BJ (cell line): ENCODE measurements around the gene FHIP1B. TPM values are rescaled to one million over a fixed set of nuclear protein-coding genes. Genes with fewer than 3 reads are reported as not detected.

Experiments used
- CTCF ChIA-PET: fragments of 350-600 bp; formaldehyde crosslinking; extraction: SDS; loops from one replicate; lab custom pipeline; 2021; ENCODE audit warnings: antibody characterized with exemption, inconsistent platforms; lab: Yijun Ruan, JAX
- POLR2A ChIA-PET: fragments of 300-600 bp; sonication (Branson Sonifier 250); formaldehyde crosslinking; extraction: SDS; loops from one replicate; lab custom pipeline; 2021; ENCODE audit warnings: antibody characterized with exemption; lab: Charles Lee
- DNase-seq: peaks from one replicate; pipeline ENCODE4 v3.0.0-alpha.2; 2011; ENCODE audit warnings: low read depth
- H3K27me3 ChIP-seq: 2 replicates; pipeline ENCODE4 v1.6.0; 2011; ENCODE audit warnings: low read length; ENCODE audit not compliant: control insufficient read depth, insufficient read depth
- H3K36me3 ChIP-seq: 2 replicates; pipeline ENCODE4 v1.5.1; 2011; ENCODE audit warnings: low read length; ENCODE audit not compliant: control insufficient read depth, insufficient read depth
- H3K4me3 ChIP-seq: 2 replicates; pipeline ENCODE4 v1.5.1; 2011; ENCODE audit warnings: low read depth, mild to moderate bottlenecking, control low read depth, low read length
- CTCF ChIP-seq: IDR thresholded peaks from 2 replicates; pipeline ENCODE4 v1.5.1; 2011; ENCODE audit warnings: low read depth, mild to moderate bottlenecking, control low read depth, inconsistent platforms, low read length, moderate library complexity; ENCODE audit not compliant: insufficient read depth
- polyA plus RNA-seq: library from polyadenylated mRNA; depleted of rRNA; stranded (reverse); fragments of >200 nt; gene quantifications from 2 replicates; pipeline ENCODE4 v1.2.3, GENCODE V29; 2011

Gene FHIP1B
- polyA plus RNA-seq, 1 experiment = 30.6 TPM

GRCh38 chr11:6206456-6207180 is 27.8 kb downstream of the FHIP1B start:
- no peaks in the 10 kb centered on the region for H3K27me3 ChIP-seq
- DNase-seq = no peak
- H3K36me3 ChIP-seq = peaks cover 11% of the 10 kb centered on the region
- ChIA-PET POLR2A (no interaction called here), CTCF (interaction anchor here (1.5 kb wide), 1 partner anchor 9 kb away, joined by 5 read pairs; no protein-coding TSS in a partner anchor)
- no peak for TF ChIP-seq CTCF
- H3K4me3 ChIP-seq = no peak overlapping the region

- CTCF ChIA-PET = no interaction called here
- Histone ChIP-seq H3K36me3 (peaks cover 7% of the 10 kb centered on the region; the same call in 1 of the 2 replicates), H3K27me3 (no peaks in the 10 kb centered on the region), H3K4me3 (no peak within 1 kb of the TSS)
- no peak for TF ChIP-seq CTCF
- DNase-seq = no peak
- POLR2A ChIA-PET = no interaction called here
These were observed 29.1 kb downstream of the FHIP1B start, which contains the start of gene C11orf42 for GRCh38 chr11:6205366-6205765. Gene C11orf42, plus strand, starts transcription at chr11:6205557. Its CDS starts 59 bp downstream, at chr11:6205616.

- ChIA-PET CTCF (no interaction called here), POLR2A (no interaction called here)
- Histone ChIP-seq H3K27me3 (no peaks in the 10 kb centered on the region), H3K36me3 (peaks cover 1% of the 10 kb centered on the region; the same call in 1 of the 2 replicates), H3K4me3 (no peak overlapping the region)
- no peak for DNase-seq
- TF ChIP-seq CTCF = no peak
These were observed 29.7 kb downstream of the FHIP1B start for GRCh38 chr11:6204706-6205105.

- Histone ChIP-seq H3K36me3 (no peaks in the 10 kb centered on the region), H3K4me3 (no peak overlapping the region), H3K27me3 (no peaks in the 10 kb centered on the region)
- TF ChIP-seq CTCF = no peak
- ChIA-PET CTCF (interaction anchor here (0.7 kb wide), 1 partner anchor 47 kb away, joined by 3 read pairs; no protein-coding TSS in a partner anchor), POLR2A (no interaction called here)
- no peak for DNase-seq
These were observed 31.1 kb downstream of the FHIP1B start for GRCh38 chr11:6203327-6203726.

GRCh38 chr11:6202041-6202440 is 32.4 kb downstream of the FHIP1B start:
- Histone ChIP-seq H3K27me3 (no peaks in the 10 kb centered on the region), H3K36me3 (no peaks in the 10 kb centered on the region), H3K4me3 (no peak overlapping the region)
- no peak for TF ChIP-seq CTCF
- POLR2A ChIA-PET = no interaction called here
- no peak for DNase-seq
- CTCF ChIA-PET = interaction anchor here (0.8 kb wide), 1 partner anchor 152 kb away, joined by 3 read pairs; no protein-coding TSS in a partner anchor
